ENCODE data around the gene FLVCR1. TPM values are rescaled to one million over a fixed set of nuclear protein-coding genes. Genes with fewer than 3 reads are reported as not detected.
"Not testable (repeated sequence)": the region's sequence is repeated elsewhere in the genome, so short reads cannot be mapped to it uniquely, and the experiment has no call there.

FLVCR1 gene
- total and polyA plus RNA-seq, 2 donors from 2014 or later, result 2.9 to 6.8 TPM

GRCh38 chr1:212903664-212904063 is 45.6 kb downstream of the FLVCR1 start:
- FAIRE-seq, result no peak
- Histone ChIP-seq H3K4me3 (ENCODE audit: low read length in 3 of 3) (no peak overlapping the region), H3K9ac (ENCODE audit: low read length in 3 of 3) (no peak overlapping the region), H3K9me3 (ENCODE audit: control insufficient read depth in 2 of 3, insufficient read depth in 1 of 3, low read length in 3 of 3) (peaks cover 0 to 10% (median 0%) of the 10 kb centered on the region in 3 donors), H3K27ac (ENCODE audit: low read depth in 2 of 2, low read length in 2 of 2) (no peak overlapping the region), H3K4me1 (ENCODE audit: control insufficient read depth in 2 of 3, insufficient read depth in 2 of 3, low read depth in 1 of 3, low read length in 3 of 3) (no peaks in the 10 kb centered on the region), H3K27me3 (ENCODE audit: control insufficient read depth, insufficient read depth, low read length) (no peaks in the 10 kb centered on the region), H3K36me3 (ENCODE audit: control insufficient read depth in 2 of 3, insufficient read depth in 3 of 3, low read length in 3 of 3) (peaks cover 0 to 3% (median 2%) of the 10 kb centered on the region in 3 donors)
- no peak for DNase-seq
- intact Hi-C loops (cut with DNase I), result no loop called here
- TF ChIP-seq CTCF (IDR thresholded peaks at IDR 0.05; ENCODE audit: borderline replicate concordance, extremely low read depth, insufficient read depth), result no peak

- H3K4me1 ChIP-seq (ENCODE audit: control insufficient read depth in 2 of 3, insufficient read depth in 2 of 3, low read depth in 1 of 3, low read length in 3 of 3); H3K36me3 ChIP-seq (ENCODE audit: control insufficient read depth in 2 of 3, insufficient read depth in 3 of 3, low read length in 3 of 3); FAIRE-seq; intact Hi-C loops (cut with DNase I); H3K9ac ChIP-seq (ENCODE audit: low read length in 3 of 3); H3K27me3 ChIP-seq (ENCODE audit: control insufficient read depth, insufficient read depth, low read length); H3K4me3 ChIP-seq (ENCODE audit: low read length in 3 of 3); H3K9me3 ChIP-seq (ENCODE audit: control insufficient read depth in 2 of 3, insufficient read depth in 1 of 3, low read length in 3 of 3); DNase-seq; H3K27ac ChIP-seq (ENCODE audit: low read depth in 2 of 2, low read length in 2 of 2): not testable (repeated sequence)
These were observed 50.0 kb downstream of the FLVCR1 start for GRCh38 chr1:212908071-212908470.

GRCh38 chr1:212908971-212909370 is 50.9 kb downstream of the FLVCR1 start:
- FAIRE-seq (no peak), DNase-seq (no peak)
- TF ChIP-seq CTCF (IDR thresholded peaks at IDR 0.05; ENCODE audit: borderline replicate concordance, extremely low read depth, insufficient read depth), result no peak
- intact Hi-C loops (cut with DNase I), result no loop called here
- Histone ChIP-seq H3K27me3 (ENCODE audit: control insufficient read depth, insufficient read depth, low read length) (no peaks in the 10 kb centered on the region), H3K36me3 (ENCODE audit: control insufficient read depth in 2 of 3, insufficient read depth in 3 of 3, low read length in 3 of 3) (no peaks in the 10 kb centered on the region), H3K4me1 (ENCODE audit: control insufficient read depth in 2 of 3, insufficient read depth in 2 of 3, low read depth in 1 of 3, low read length in 3 of 3) (no peaks in the 10 kb centered on the region), H3K9ac (ENCODE audit: low read length in 3 of 3) (no peak overlapping the region), H3K4me3 (ENCODE audit: low read length in 3 of 3) (no peak overlapping the region), H3K9me3 (ENCODE audit: control insufficient read depth in 2 of 3, insufficient read depth in 1 of 3, low read length in 3 of 3) (no peaks in the 10 kb centered on the region), H3K27ac (ENCODE audit: low read depth in 2 of 2, low read length in 2 of 2) (no peak overlapping the region)

- Histone ChIP-seq H3K4me1 (ENCODE audit: control insufficient read depth in 2 of 3, insufficient read depth in 2 of 3, low read depth in 1 of 3, low read length in 3 of 3) (no peaks in the 10 kb centered on the region), H3K27ac (ENCODE audit: low read depth in 2 of 2, low read length in 2 of 2) (no peak overlapping the region), H3K9ac (ENCODE audit: low read length in 3 of 3) (no peak overlapping the region), H3K36me3 (ENCODE audit: control insufficient read depth in 2 of 3, insufficient read depth in 3 of 3, low read length in 3 of 3) (no peaks in the 10 kb centered on the region), H3K27me3 (ENCODE audit: control insufficient read depth, insufficient read depth, low read length) (no peaks in the 10 kb centered on the region), H3K9me3 (ENCODE audit: control insufficient read depth in 2 of 3, insufficient read depth in 1 of 3, low read length in 3 of 3) (no peaks in the 10 kb centered on the region), H3K4me3 (ENCODE audit: low read length in 3 of 3) (no peak overlapping the region)
- FAIRE-seq (no peak), DNase-seq (no peak)
- TF ChIP-seq CTCF (IDR thresholded peaks at IDR 0.05; ENCODE audit: borderline replicate concordance, extremely low read depth, insufficient read depth), result no peak
- intact Hi-C loops (cut with DNase I), result no loop called here
These were observed 51.6 kb downstream of the FLVCR1 start for GRCh38 chr1:212909652-212910063.

- H3K9ac ChIP-seq (ENCODE audit: low read length in 3 of 3); H3K27ac ChIP-seq (ENCODE audit: low read depth in 2 of 2, low read length in 2 of 2); intact Hi-C loops (cut with DNase I); DNase-seq; H3K36me3 ChIP-seq (ENCODE audit: control insufficient read depth in 2 of 3, insufficient read depth in 3 of 3, low read length in 3 of 3); H3K27me3 ChIP-seq (ENCODE audit: control insufficient read depth, insufficient read depth, low read length); H3K4me1 ChIP-seq (ENCODE audit: control insufficient read depth in 2 of 3, insufficient read depth in 2 of 3, low read depth in 1 of 3, low read length in 3 of 3); H3K4me3 ChIP-seq (ENCODE audit: low read length in 3 of 3); H3K9me3 ChIP-seq (ENCODE audit: control insufficient read depth in 2 of 3, insufficient read depth in 1 of 3, low read length in 3 of 3); FAIRE-seq: not testable (repeated sequence)
These were observed 52.1 kb downstream of the FLVCR1 start for GRCh38 chr1:212910213-212910612.

GRCh38 chr1:212913638-212914037 is 55.6 kb downstream of the FLVCR1 start:
- H3K27me3 ChIP-seq (ENCODE audit: control insufficient read depth, insufficient read depth, low read length); DNase-seq; H3K36me3 ChIP-seq (ENCODE audit: control insufficient read depth in 2 of 3, insufficient read depth in 3 of 3, low read length in 3 of 3); H3K4me1 ChIP-seq (ENCODE audit: control insufficient read depth in 2 of 3, insufficient read depth in 2 of 3, low read depth in 1 of 3, low read length in 3 of 3); intact Hi-C loops (cut with DNase I); H3K9me3 ChIP-seq (ENCODE audit: control insufficient read depth in 2 of 3, insufficient read depth in 1 of 3, low read length in 3 of 3); FAIRE-seq; H3K4me3 ChIP-seq (ENCODE audit: low read length in 3 of 3); H3K9ac ChIP-seq (ENCODE audit: low read length in 3 of 3); H3K27ac ChIP-seq (ENCODE audit: low read depth in 2 of 2, low read length in 2 of 2): not testable (repeated sequence)
